Brain microvascular endothelial cell (primary cell): Measurements from ENCODE around the gene ERC2.

Source experiments
- DNase-seq: peaks from one replicate; pipeline ENCODE4 v3.0.0-alpha.2; 2020
- H3K27ac ChIP-seq: fragments of 250-450 bp; sonication (Bioruptor Pico); 2 replicates; pipeline ENCODE4 v1.5.1; 2020; ENCODE audit warnings: mild to moderate bottlenecking, moderate library complexity
- H3K27me3 ChIP-seq: fragments of 250-450 bp; sonication (Bioruptor Pico); replicated peaks from 2 replicates; pipeline ENCODE4 v1.5.1; 2020; ENCODE audit warnings: mild to moderate bottlenecking
- H3K36me3 ChIP-seq: fragments of 250-450 bp; sonication (Bioruptor Pico); replicated peaks from 2 replicates; pipeline ENCODE4 v1.5.1; 2020; ENCODE audit warnings: mild to moderate bottlenecking
- H3K4me3 ChIP-seq: 2 replicates; pipeline ENCODE4 v1.5.1; 2011; ENCODE audit warnings: low read depth, mild to moderate bottlenecking, control low read depth, low read length, moderate library complexity
- CTCF ChIP-seq: IDR thresholded peaks from 2 replicates; pipeline ENCODE4 v1.5.1; 2011; ENCODE audit warnings: low read depth, mild to moderate bottlenecking, moderate library complexity, low read length, control low read depth, inconsistent platforms; ENCODE audit errors: missing control alignments
- in situ Hi-C: cut with HindIII; loops from 2 replicates; pipeline ENCODE4 v1.10.0; 2017; ENCODE audit warnings: low sequenced_read_pairs, low pct_ligation_motif_present

The ERC2 gene

GRCh38 chr3:55584030-55584429 lies 884.2 kb downstream of the ERC2 start:
- no peak for DNase-seq
- Histone ChIP-seq H3K4me3 (no peak overlapping the region), H3K27ac (no peak overlapping the region), H3K36me3 (no peaks in the 10 kb centered on the region), H3K27me3 (no peaks in the 10 kb centered on the region)
- in situ Hi-C loops, result no loop called here
- no peak for TF ChIP-seq CTCF

GRCh38 chr3:55583475-55583874 lies 884.8 kb downstream of the ERC2 start:
- no peaks in the 10 kb centered on the region for H3K36me3 ChIP-seq
- H3K4me3 ChIP-seq, result no peak overlapping the region
- DNase-seq, result no peak
- H3K27me3 ChIP-seq, result no peaks in the 10 kb centered on the region
- no peak for TF ChIP-seq CTCF
- in situ Hi-C loops, result no loop called here
- H3K27ac ChIP-seq, result no peak overlapping the region

GRCh38 chr3:55579496-55579895 lies 888.8 kb downstream of the ERC2 start:
- H3K4me3 ChIP-seq, result no peak overlapping the region
- no peak for DNase-seq
- H3K27ac ChIP-seq, result no peak overlapping the region
- no peak for TF ChIP-seq CTCF
- in situ Hi-C loops, result no loop called here
- no peaks in the 10 kb centered on the region for H3K36me3 ChIP-seq
- no peaks in the 10 kb centered on the region for H3K27me3 ChIP-seq

GRCh38 chr3:55576621-55577388 lies 891.5 kb downstream of the ERC2 start:
- H3K27me3 ChIP-seq, result no peaks in the 10 kb centered on the region
- DNase-seq, result no peak
- no peak overlapping the region for H3K27ac ChIP-seq
- no peak for TF ChIP-seq CTCF
- in situ Hi-C loops, result no loop called here
- no peak overlapping the region for H3K4me3 ChIP-seq
- no peaks in the 10 kb centered on the region for H3K36me3 ChIP-seq

- DNase-seq, result no peak
- Histone ChIP-seq H3K4me3 (no peak overlapping the region), H3K27me3 (no peaks in the 10 kb centered on the region), H3K27ac (no peak overlapping the region), H3K36me3 (no peaks in the 10 kb centered on the region)
- TF ChIP-seq CTCF, result no peak
- in situ Hi-C loops, result no loop called here
Observed at GRCh38 chr3:55574671-55575070, 893.6 kb downstream of the ERC2 start.

- Histone ChIP-seq H3K36me3 (no peaks in the 10 kb centered on the region), H3K27ac (no peak overlapping the region), H3K4me3 (no peak overlapping the region), H3K27me3 (no peaks in the 10 kb centered on the region)
- no peak for DNase-seq
- in situ Hi-C loops, result no loop called here
- no peak for TF ChIP-seq CTCF
Observed at GRCh38 chr3:55572816-55573215, 895.5 kb downstream of the ERC2 start.
